ENCODE data around the gene POLR2C. TPM values are rescaled to one million over a fixed set of nuclear protein-coding genes. Genes with fewer than 3 reads are reported as not detected.
"Not testable (repeated sequence)": the region's sequence is repeated elsewhere in the genome, so short reads cannot be mapped to it uniquely, and the experiment has no call there.

Gene POLR2C
- 136 and 144 TPM in 2 replicates for total RNA-seq

- peak; percentile 35 for DNase-seq (ENCODE audit: low read depth, low spot score)
Observed at GRCh38 chr16:57462209-57462977, at the start of gene POLR2C. TSS of gene POLR2C (plus strand) at chr16:57462679. CDS start at chr16:57462725, 46 bp downstream.

GRCh38 chr16:57413301-57413730 lies 49.2 kb upstream of the POLR2C start:
- no peak for DNase-seq (ENCODE audit: low read depth, low spot score)

- DNase-seq (ENCODE audit: low read depth, low spot score) = no peak
Observed at GRCh38 chr16:57413733-57414132, 48.7 kb upstream of the POLR2C start.

- no peak for DNase-seq (ENCODE audit: low read depth, low spot score)
Observed at GRCh38 chr16:57416084-57416483, 46.4 kb upstream of the POLR2C start.

GRCh38 chr16:57419506-57419905 lies 43.0 kb upstream of the POLR2C start:
- no peak for DNase-seq (ENCODE audit: low read depth, low spot score)

GRCh38 chr16:57422026-57422944 lies 40.2 kb upstream of the POLR2C start:
- DNase-seq (ENCODE audit: low read depth, low spot score) = no peak

- DNase-seq (ENCODE audit: low read depth, low spot score) = no peak
Observed at GRCh38 chr16:57423152-57423551, 39.3 kb upstream of the POLR2C start.

- no peak for DNase-seq (ENCODE audit: low read depth, low spot score)
Observed at GRCh38 chr16:57424583-57424982, 37.9 kb upstream of the POLR2C start.

GRCh38 chr16:57426356-57426755 lies 36.1 kb upstream of the POLR2C start:
- no peak for DNase-seq (ENCODE audit: low read depth, low spot score)

GRCh38 chr16:57427307-57427706 lies 35.2 kb upstream of the POLR2C start:
- DNase-seq (ENCODE audit: low read depth, low spot score) = no peak

GRCh38 chr16:57427824-57428223 lies 34.7 kb upstream of the POLR2C start:
- DNase-seq (ENCODE audit: low read depth, low spot score) = no peak

GRCh38 chr16:57430955-57431354 lies 31.5 kb upstream of the POLR2C start:
- no peak for DNase-seq (ENCODE audit: low read depth, low spot score)

- no peak for DNase-seq (ENCODE audit: low read depth, low spot score)
Observed at GRCh38 chr16:57432505-57432904, 30.0 kb upstream of the POLR2C start.

GRCh38 chr16:57432989-57433388 lies 29.5 kb upstream of the POLR2C start:
- no peak for DNase-seq (ENCODE audit: low read depth, low spot score)

- DNase-seq (ENCODE audit: low read depth, low spot score) = no peak
Observed at GRCh38 chr16:57434003-57434402, 28.5 kb upstream of the POLR2C start.

GRCh38 chr16:57435838-57436237 lies 26.6 kb upstream of the POLR2C start:
- DNase-seq (ENCODE audit: low read depth, low spot score) = no peak

- DNase-seq (ENCODE audit: low read depth, low spot score) = not testable (repeated sequence)
Observed at GRCh38 chr16:57439947-57440346, 22.5 kb upstream of the POLR2C start.

GRCh38 chr16:57440551-57440950 lies 21.9 kb upstream of the POLR2C start:
- DNase-seq (ENCODE audit: low read depth, low spot score) = not testable (repeated sequence)

- DNase-seq (ENCODE audit: low read depth, low spot score) = no peak
Observed at GRCh38 chr16:57444711-57445110, 17.8 kb upstream of the POLR2C start.

GRCh38 chr16:57445510-57445909 lies 17.0 kb upstream of the POLR2C start:
- DNase-seq (ENCODE audit: low read depth, low spot score) = no peak

GRCh38 chr16:57446531-57447185 lies 15.8 kb upstream of the POLR2C start:
- DNase-seq (ENCODE audit: low read depth, low spot score) = no peak

Measured in pulmonary artery endothelial cell (primary cell).